HepG2 (cell line): ENCODE data around the gene TM4SF5. TPM values are rescaled to one million over a fixed set of nuclear protein-coding genes. Genes with fewer than 3 reads are reported as not detected.

Source experiments
- ADNP ChIP-seq: sonication (generic); formaldehyde crosslinking; IDR thresholded peaks from 2 replicates; pipeline ENCODE4 v1.4.0; 2020; ENCODE audit warnings: missing genetic modification reagents
- ARHGAP35 ChIP-seq: sonication (generic); formaldehyde crosslinking; IDR thresholded peaks from 2 replicates; pipeline ENCODE4 v1.9.0; 2022; ENCODE audit warnings: mild to moderate bottlenecking, inconsistent platforms, moderate library complexity, missing genetic modification reagents, borderline replicate concordance
- HNRNPLL ChIP-seq: fragments of 200-400 bp; formaldehyde crosslinking; IDR thresholded peaks from 2 replicates; pipeline ENCODE4 v1.6.1; 2017; ENCODE audit warnings: mild to moderate bottlenecking, low read depth, low read length; ENCODE audit not compliant: poor library complexity, severe bottlenecking
- JDP2 ChIP-seq: sonication (generic); formaldehyde crosslinking; IDR thresholded peaks from 2 replicates; pipeline ENCODE4 v1.8.1; 2022; ENCODE audit warnings: missing genetic modification reagents, borderline replicate concordance
- LCORL ChIP-seq, 2 experiments: fragments of 450-650 bp in 1 of 2; sonication (generic) in 1 of 2; formaldehyde crosslinking in 1 of 2; IDR thresholded peaks; 2 replicates each; pipeline versions ENCODE4 v1.5.0 to v1.6.1; 2017 to 2020; ENCODE audit warnings: antibody characterized with exemption in 1 of 2, missing genetic modification reagents in 1 of 2
- POLR2A ChIP-seq, 2 experiments: IDR thresholded peaks; 2 replicates each; pipeline ENCODE4 v1.6.1; 2011; ENCODE audit warnings: low read depth in 2 of 2, low read length in 2 of 2, mild to moderate bottlenecking in 1 of 2, moderate library complexity in 1 of 2; ENCODE audit not compliant: insufficient read depth in 1 of 2
- RARA ChIP-seq: IDR thresholded peaks from 2 replicates; pipeline ENCODE4 v1.6.1; 2016; ENCODE audit warnings: missing genetic modification reagents, missing compliant biosample characterization
- RELA ChIP-seq: sonication (generic); formaldehyde crosslinking; IDR thresholded peaks from 2 replicates; pipeline ENCODE4 v1.4.0; 2020; ENCODE audit warnings: missing genetic modification reagents
- TP53 ChIP-seq: sonication (generic); formaldehyde crosslinking; conservative IDR thresholded peaks from 2 replicates; pipeline ENCODE4 v1.4.0; 2020; ENCODE audit warnings: missing genetic modification reagents
- WIZ ChIP-seq: sonication (generic); formaldehyde crosslinking; IDR thresholded peaks from 2 replicates; pipeline ENCODE4 v1.5.1; 2020; ENCODE audit warnings: mild to moderate bottlenecking, missing genetic modification reagents
- ZBTB7B ChIP-seq: sonication (generic); formaldehyde crosslinking; IDR thresholded peaks from 2 replicates; pipeline ENCODE4 v1.4.0; 2020; ENCODE audit warnings: missing genetic modification reagents
- ZFP36 ChIP-seq: fragments of 150-350 bp; IDR thresholded peaks from 2 replicates; pipeline ENCODE4 v1.6.1; 2018; ENCODE audit warnings: borderline replicate concordance, low read length, low read depth; ENCODE audit not compliant: partially characterized antibody
- ZNF709 ChIP-seq: sonication (generic); formaldehyde crosslinking; IDR thresholded peaks from 2 replicates; pipeline ENCODE4 v1.5.0; 2020; ENCODE audit warnings: mild to moderate bottlenecking, missing genetic modification reagents
- polyA plus RNA-seq, 8 experiments: library from polyadenylated mRNA; depleted of rRNA in 3 of 8; stranded (reverse) in 7 of 8; unstranded in 1 of 8; fragments of >200 nt; fragmentation: Illumina TruSeq in 4 of 8; extraction: Trizol in 4 of 8; gene quantifications; 2 replicates each; pipeline versions ENCODE4 v1.2.1 to v1.2.3, GENCODE V29; 2011 to 2016; ENCODE audit warnings: low read depth in 4 of 8, missing spikeins in 1 of 8, mixed read lengths in 1 of 8; ENCODE audit not compliant: insufficient read depth in 1 of 8
- total RNA-seq, 5 experiments: library from RNA; depleted of rRNA; stranded (reverse); fragments of >200 nt; fragmentation: Illumina TruSeq; extraction: Trizol; gene quantifications; 2 replicates each; pipeline ENCODE4 v1.2.3, GENCODE V29; 2016; ENCODE audit warnings: low read depth in 1 of 5
- TF ChIP-seq, protein P1 (sequence below): IDR thresholded peaks from 2 replicates; pipeline ENCODE4 v1.6.1; 2016
- TF ChIP-seq, protein P2 (sequence below): sonication (generic); formaldehyde crosslinking; conservative IDR thresholded peaks from 2 replicates; pipeline ENCODE4 v1.5.0; 2020; ENCODE audit warnings: missing genetic modification reagents
- TF ChIP-seq, protein P3 (sequence below): sonication (generic); formaldehyde crosslinking; IDR thresholded peaks from 2 replicates; pipeline ENCODE4 v1.8.1; 2023; ENCODE audit warnings: missing genetic modification reagents, inconsistent platforms, borderline replicate concordance
- TF ChIP-seq, protein P4 (sequence below): sonication (generic); formaldehyde crosslinking; IDR thresholded peaks from 2 replicates; pipeline ENCODE4 v1.9.0; 2022; ENCODE audit warnings: missing genetic modification reagents, mild to moderate bottlenecking, borderline replicate concordance
- TF ChIP-seq, protein P5 (sequence below): sonication (generic); formaldehyde crosslinking; IDR thresholded peaks from 2 replicates; pipeline ENCODE4 v1.9.0; 2021; ENCODE audit warnings: missing genetic modification reagents, mild to moderate bottlenecking, borderline replicate concordance
- TF ChIP-seq, protein P6 (sequence below): sonication (generic); formaldehyde crosslinking; IDR thresholded peaks from 2 replicates; pipeline ENCODE4 v1.5.0; 2020; ENCODE audit warnings: mild to moderate bottlenecking, missing genetic modification reagents

The TM4SF5 gene
- total and polyA plus RNA-seq, 2 of the 13 experiments (the other 11 are each of a cell fraction or from before 2014, with no cell fraction given): 30.1 to 126 TPM

DNA sequence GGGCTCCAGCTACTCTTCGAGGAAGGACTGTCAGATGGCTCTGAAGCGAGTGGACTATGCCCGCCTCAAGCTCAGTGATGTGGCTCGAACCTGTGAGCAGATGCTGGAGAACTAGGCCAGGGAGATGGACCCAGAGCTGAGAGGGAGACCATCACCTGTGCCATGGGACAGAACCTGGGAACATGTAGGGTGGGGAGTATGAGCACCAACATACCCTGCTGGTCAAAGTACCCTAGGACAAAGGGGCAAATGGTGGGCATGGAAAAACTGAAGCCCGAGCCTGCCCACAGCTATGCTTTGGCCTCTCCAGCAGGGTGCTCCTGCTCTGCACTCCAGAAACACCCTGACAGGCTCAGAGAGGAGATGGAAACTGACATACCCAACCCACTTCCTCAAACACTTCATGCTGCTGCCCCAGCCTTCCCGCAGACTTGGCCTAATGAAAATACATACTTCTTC is 38.6 kb upstream of the TM4SF5 start (continued):
- TF ChIP-seq ARHGAP35 (CRISPR knock-in tag) (no peak), LCORL (IDR thresholded peaks at IDR 0.05) (no peak), LCORL (CRISPR knock-in tag; IDR thresholded peaks at IDR 0.05) (no peak), RARA (CRISPR knock-in tag) (no peak), ZNF709 (no peak), HNRNPLL (no peak), ZFP36 (no peak), JDP2 (CRISPR knock-in tag) (no peak), WIZ (CRISPR knock-in tag) (no peak), TP53 (no peak), ZBTB7B (CRISPR knock-in tag) (no peak), ADNP (CRISPR knock-in tag) (no peak), RELA (no peak), POLR2A (IDR thresholded peaks at IDR 0.05; ENCODE audit: insufficient read depth in 1 of 2, low read depth in 2 of 2, low read length in 2 of 2) (0 out of 4 replicates have a peak, but pooled peaks of 1 of the 2 experiments have one; percentile 12)
- TF ChIP-seq, protein P1, sequence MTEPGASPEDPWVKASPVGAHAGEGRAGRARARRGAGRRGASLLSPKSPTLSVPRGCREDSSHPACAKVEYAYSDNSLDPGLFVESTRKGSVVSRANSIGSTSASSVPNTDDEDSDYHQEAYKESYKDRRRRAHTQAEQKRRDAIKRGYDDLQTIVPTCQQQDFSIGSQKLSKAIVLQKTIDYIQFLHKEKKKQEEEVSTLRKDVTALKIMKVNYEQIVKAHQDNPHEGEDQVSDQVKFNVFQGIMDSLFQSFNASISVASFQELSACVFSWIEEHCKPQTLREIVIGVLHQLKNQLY: no peak
- TF ChIP-seq, protein P2, sequence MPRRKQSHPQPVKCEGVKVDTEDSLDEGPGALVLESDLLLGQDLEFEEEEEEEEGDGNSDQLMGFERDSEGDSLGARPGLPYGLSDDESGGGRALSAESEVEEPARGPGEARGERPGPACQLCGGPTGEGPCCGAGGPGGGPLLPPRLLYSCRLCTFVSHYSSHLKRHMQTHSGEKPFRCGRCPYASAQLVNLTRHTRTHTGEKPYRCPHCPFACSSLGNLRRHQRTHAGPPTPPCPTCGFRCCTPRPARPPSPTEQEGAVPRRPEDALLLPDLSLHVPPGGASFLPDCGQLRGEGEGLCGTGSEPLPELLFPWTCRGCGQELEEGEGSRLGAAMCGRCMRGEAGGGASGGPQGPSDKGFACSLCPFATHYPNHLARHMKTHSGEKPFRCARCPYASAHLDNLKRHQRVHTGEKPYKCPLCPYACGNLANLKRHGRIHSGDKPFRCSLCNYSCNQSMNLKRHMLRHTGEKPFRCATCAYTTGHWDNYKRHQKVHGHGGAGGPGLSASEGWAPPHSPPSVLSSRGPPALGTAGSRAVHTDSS (CRISPR knock-in tag): no peak
- TF ChIP-seq, protein P3, sequence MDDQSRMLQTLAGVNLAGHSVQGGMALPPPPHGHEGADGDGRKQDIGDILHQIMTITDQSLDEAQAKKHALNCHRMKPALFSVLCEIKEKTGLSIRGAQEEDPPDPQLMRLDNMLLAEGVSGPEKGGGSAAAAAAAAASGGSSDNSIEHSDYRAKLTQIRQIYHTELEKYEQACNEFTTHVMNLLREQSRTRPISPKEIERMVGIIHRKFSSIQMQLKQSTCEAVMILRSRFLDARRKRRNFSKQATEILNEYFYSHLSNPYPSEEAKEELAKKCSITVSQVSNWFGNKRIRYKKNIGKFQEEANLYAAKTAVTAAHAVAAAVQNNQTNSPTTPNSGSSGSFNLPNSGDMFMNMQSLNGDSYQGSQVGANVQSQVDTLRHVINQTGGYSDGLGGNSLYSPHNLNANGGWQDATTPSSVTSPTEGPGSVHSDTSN (CRISPR knock-in tag): no peak
- TF ChIP-seq, protein P4, sequence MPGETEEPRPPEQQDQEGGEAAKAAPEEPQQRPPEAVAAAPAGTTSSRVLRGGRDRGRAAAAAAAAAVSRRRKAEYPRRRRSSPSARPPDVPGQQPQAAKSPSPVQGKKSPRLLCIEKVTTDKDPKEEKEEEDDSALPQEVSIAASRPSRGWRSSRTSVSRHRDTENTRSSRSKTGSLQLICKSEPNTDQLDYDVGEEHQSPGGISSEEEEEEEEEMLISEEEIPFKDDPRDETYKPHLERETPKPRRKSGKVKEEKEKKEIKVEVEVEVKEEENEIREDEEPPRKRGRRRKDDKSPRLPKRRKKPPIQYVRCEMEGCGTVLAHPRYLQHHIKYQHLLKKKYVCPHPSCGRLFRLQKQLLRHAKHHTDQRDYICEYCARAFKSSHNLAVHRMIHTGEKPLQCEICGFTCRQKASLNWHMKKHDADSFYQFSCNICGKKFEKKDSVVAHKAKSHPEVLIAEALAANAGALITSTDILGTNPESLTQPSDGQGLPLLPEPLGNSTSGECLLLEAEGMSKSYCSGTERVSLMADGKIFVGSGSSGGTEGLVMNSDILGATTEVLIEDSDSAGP (CRISPR knock-in tag): 0 out of 2 replicates have a peak, but pooled peaks have one; percentile 21
- TF ChIP-seq, protein P5, sequence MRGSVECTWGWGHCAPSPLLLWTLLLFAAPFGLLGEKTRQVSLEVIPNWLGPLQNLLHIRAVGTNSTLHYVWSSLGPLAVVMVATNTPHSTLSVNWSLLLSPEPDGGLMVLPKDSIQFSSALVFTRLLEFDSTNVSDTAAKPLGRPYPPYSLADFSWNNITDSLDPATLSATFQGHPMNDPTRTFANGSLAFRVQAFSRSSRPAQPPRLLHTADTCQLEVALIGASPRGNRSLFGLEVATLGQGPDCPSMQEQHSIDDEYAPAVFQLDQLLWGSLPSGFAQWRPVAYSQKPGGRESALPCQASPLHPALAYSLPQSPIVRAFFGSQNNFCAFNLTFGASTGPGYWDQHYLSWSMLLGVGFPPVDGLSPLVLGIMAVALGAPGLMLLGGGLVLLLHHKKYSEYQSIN: no peak
- TF ChIP-seq, protein P6, sequence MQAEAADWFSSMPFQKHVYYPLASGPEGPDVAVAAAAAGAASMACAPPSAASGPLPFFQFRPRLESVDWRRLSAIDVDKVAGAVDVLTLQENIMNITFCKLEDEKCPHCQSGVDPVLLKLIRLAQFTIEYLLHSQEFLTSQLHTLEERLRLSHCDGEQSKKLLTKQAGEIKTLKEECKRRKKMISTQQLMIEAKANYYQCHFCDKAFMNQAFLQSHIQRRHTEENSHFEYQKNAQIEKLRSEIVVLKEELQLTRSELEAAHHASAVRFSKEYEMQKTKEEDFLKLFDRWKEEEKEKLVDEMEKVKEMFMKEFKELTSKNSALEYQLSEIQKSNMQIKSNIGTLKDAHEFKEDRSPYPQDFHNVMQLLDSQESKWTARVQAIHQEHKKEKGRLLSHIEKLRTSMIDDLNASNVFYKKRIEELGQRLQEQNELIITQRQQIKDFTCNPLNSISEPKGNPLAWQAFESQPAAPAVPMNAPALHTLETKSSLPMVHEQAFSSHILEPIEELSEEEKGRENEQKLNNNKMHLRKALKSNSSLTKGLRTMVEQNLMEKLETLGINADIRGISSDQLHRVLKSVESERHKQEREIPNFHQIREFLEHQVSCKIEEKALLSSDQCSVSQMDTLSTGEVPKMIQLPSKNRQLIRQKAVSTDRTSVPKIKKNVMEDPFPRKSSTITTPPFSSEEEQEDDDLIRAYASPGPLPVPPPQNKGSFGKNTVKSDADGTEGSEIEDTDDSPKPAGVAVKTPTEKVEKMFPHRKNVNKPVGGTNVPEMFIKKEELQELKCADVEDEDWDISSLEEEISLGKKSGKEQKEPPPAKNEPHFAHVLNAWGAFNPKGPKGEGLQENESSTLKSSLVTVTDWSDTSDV (CRISPR knock-in tag): no peak
